ENCODE measurements around the gene FOXL1.

GRCh38 chr16:86550281-86550680 is 28.1 kb upstream of the FOXL1 start:
- no peak for TF ChIP-seq CTCF (IDR thresholded peaks at IDR 0.05)
- no peak for TF ChIP-seq ZFX (IDR thresholded peaks at IDR 0.05; ENCODE audit: borderline replicate concordance)
